ENCODE data around the gene LRRC37A3. TPM values are rescaled to one million over a fixed set of nuclear protein-coding genes. Genes with fewer than 3 reads are reported as not detected.

The LRRC37A3 gene
- total and polyA plus RNA-seq, 2 of the 13 experiments (the other 11 are each of a cell fraction or from before 2014, with no cell fraction given) = 0.62 to 1.1 TPM

- TF ChIP-seq ZBTB7A (CRISPR knock-in tag; IDR thresholded peaks at IDR 0.05) = 0 out of 2 replicates have a peak, but pooled peaks have one; percentile 52
- TF ChIP-seq IKZF5 (CRISPR knock-in tag; IDR thresholded peaks at IDR 0.05) = peak; percentile 50; the same call in 1 of the 2 replicates
- TF ChIP-seq ZNF362 (CRISPR knock-in tag; IDR thresholded peaks at IDR 0.05; ENCODE audit: borderline replicate concordance) = no peak
- no peak for TF ChIP-seq ZNF207 (IDR thresholded peaks at IDR 0.05; ENCODE audit: borderline replicate concordance)
- no peak for TF ChIP-seq ELF4 (CRISPR knock-in tag; IDR thresholded peaks at IDR 0.05; ENCODE audit: borderline replicate concordance)
- TF ChIP-seq THAP8 (CRISPR knock-in tag; IDR thresholded peaks at IDR 0.05; ENCODE audit: borderline replicate concordance) = 0 out of 2 replicates have a peak, but pooled peaks have one; percentile 72
- no peak for TF ChIP-seq MYNN (CRISPR knock-in tag; IDR thresholded peaks at IDR 0.05; ENCODE audit: low read depth)
- no peak for TF ChIP-seq ZBED4 (CRISPR knock-in tag; IDR thresholded peaks at IDR 0.05; ENCODE audit: borderline replicate concordance)
- peak; percentile 59; the same call in 1 of the 2 replicates for TF ChIP-seq THAP9 (CRISPR knock-in tag; IDR thresholded peaks at IDR 0.05; ENCODE audit: borderline replicate concordance)
- no peak for TF ChIP-seq NFKBIZ (CRISPR knock-in tag; IDR thresholded peaks at IDR 0.05)
- 0 out of 2 replicates have a peak, but pooled peaks have one; percentile 17 for TF ChIP-seq AHR (CRISPR knock-in tag; IDR thresholded peaks at IDR 0.05)
- TF ChIP-seq MAZ (IDR thresholded peaks at IDR 0.05; ENCODE audit: borderline replicate concordance, low read depth, low read length) = no peak
- TF ChIP-seq MAZ (CRISPR knock-in tag; IDR thresholded peaks at IDR 0.05; ENCODE audit: low read depth) = 0 out of 2 replicates have a peak, but pooled peaks have one; percentile 23
- TF ChIP-seq ZNF251 (CRISPR knock-in tag; IDR thresholded peaks at IDR 0.05) = no peak
These were observed 19.7 kb upstream of the LRRC37A3 start (continued) for GRCh38 chr17:64938925-64939474.

All from HepG2 (cell line).